Breast epithelium (tissue), 3 donors: ENCODE measurements around the gene ZBTB44.

Experiments
- POLR2A ChIP-seq: fragments of 450-650 bp; IDR thresholded peaks from one replicate; pipeline ENCODE4 v1.6.1; 2016; ENCODE audit warnings: antibody characterized with exemption, mild to moderate bottlenecking, moderate library complexity
- POLR2AphosphoS5 ChIP-seq, 3 donors: sonication (generic); formaldehyde crosslinking; IDR thresholded peaks; one replicate each; pipeline ENCODE4 v1.6.1; 2017; ENCODE audit warnings: antibody characterized with exemption in 3 of 3
- TF ChIP-seq, protein P1 (sequence below), 3 donors: fragments of 450-650 bp; IDR thresholded peaks; one replicate each; pipeline ENCODE4 v1.5.1; 2016 to 2017; ENCODE audit warnings: antibody characterized with exemption in 3 of 3, mild to moderate bottlenecking in 3 of 3, moderate library complexity in 3 of 3

- TF ChIP-seq, protein P1, sequence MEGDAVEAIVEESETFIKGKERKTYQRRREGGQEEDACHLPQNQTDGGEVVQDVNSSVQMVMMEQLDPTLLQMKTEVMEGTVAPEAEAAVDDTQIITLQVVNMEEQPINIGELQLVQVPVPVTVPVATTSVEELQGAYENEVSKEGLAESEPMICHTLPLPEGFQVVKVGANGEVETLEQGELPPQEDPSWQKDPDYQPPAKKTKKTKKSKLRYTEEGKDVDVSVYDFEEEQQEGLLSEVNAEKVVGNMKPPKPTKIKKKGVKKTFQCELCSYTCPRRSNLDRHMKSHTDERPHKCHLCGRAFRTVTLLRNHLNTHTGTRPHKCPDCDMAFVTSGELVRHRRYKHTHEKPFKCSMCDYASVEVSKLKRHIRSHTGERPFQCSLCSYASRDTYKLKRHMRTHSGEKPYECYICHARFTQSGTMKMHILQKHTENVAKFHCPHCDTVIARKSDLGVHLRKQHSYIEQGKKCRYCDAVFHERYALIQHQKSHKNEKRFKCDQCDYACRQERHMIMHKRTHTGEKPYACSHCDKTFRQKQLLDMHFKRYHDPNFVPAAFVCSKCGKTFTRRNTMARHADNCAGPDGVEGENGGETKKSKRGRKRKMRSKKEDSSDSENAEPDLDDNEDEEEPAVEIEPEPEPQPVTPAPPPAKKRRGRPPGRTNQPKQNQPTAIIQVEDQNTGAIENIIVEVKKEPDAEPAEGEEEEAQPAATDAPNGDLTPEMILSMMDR (IDR thresholded peaks at IDR 0.05): no peak
- TF ChIP-seq POLR2A (no peak), POLR2AphosphoS5 (IDR thresholded peaks at IDR 0.05) (no peak)
These were observed 42.4 kb downstream of the ZBTB44 start for GRCh38 chr11:130272336-130272735.
